GM21619 (cell line): ENCODE results near the gene SMIM43.
"Not testable (repeated sequence)": the region's sequence is repeated elsewhere in the genome, so short reads cannot be mapped to it uniquely, and the experiment has no call there.

Experiments
- ATAC-seq: cut with Tn5 transposase; IDR thresholded peaks from one replicate; pipeline ENCODE4 v1.9.1; 2021; ENCODE audit not compliant: unreplicated experiment

The SMIM43 gene

DNA sequence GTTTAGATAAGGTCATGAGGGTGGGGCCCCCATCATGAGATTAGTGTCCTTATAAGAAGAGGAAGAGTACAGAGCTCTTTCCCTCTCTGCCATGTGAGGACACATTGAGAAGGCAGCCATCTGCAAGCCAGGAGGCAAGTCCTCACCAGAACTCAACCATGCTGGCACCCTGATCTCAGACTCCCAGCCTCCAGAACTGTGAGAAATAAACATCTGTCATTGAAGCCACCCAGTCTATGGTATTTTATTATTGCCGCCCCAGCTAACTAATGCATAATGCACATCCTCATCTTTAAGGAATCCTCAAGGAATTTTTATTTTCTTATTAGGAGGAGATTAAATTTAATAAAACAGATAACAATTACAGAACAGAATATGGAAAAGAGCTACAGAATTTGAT, 19.4 kb upstream of the SMIM43 start:
- ATAC-seq, result no peak

DNA sequence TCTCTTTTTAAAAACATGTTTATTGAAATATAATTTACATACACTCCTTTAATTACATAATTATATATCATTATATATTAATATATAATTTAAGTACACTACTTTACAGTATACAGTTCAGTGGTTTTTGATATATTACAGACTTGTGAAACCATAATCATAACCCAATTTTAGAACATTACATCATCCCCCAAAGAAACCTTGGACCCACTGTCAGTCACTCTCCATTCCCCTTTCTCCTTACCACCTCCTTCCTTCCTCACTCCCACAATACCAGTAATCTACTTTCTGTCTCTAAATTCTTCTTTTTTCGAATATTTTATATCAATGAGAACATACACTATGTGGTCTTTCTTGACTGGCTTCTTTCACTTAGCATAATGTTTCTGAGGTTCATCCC, 18.2 kb upstream of the SMIM43 start:
- ATAC-seq, result no peak

DNA sequence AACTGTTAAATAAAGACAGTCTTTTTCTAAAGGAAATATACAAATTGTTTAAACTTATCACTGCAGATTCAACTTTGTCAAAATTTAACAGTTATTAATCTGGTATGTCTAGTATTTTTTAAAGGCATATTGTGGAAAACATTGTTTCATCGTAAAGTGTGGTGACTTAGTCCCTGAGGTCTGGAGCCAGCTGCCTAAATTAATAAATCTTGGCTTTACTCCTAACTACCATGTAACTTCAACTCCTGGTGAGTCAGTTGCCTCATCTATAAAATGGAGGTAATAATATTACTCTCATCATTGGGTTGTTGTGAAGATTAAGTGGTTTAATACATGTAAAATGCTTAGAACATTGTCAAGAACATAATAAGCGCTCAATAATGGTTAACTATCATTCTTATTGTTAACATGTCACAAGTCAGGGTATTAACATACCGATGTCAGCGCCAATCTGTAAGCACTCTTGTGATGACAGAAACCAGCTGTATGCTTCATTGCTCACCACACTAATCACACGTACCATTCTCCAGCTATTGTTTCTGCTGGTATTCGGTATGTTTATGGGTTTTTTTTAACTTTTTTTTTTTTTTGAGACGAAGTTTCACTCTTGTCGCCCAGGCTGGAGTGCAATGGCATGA, 14.1 kb upstream of the SMIM43 start:
- ATAC-seq, result no peak

DNA sequence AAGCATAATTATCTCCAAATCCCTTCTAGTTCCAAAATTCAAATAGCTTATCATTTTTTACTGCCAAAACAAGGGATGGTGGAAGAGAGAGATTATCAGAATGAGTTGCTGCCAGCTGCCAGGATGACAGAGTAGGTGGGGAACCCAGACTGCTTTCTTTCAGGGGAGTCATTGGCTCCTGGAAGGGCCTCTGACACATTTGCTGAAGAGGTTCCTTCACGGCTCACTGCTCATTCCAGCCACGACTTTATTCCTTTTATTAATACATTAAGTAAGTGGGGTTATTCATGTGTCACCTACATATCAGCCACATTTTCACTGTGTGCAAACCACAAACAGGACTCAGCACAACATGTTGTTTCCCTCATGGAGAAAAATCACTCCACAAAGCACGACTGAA, 12.7 kb upstream of the SMIM43 start:
- ATAC-seq, result peak; percentile 57

DNA sequence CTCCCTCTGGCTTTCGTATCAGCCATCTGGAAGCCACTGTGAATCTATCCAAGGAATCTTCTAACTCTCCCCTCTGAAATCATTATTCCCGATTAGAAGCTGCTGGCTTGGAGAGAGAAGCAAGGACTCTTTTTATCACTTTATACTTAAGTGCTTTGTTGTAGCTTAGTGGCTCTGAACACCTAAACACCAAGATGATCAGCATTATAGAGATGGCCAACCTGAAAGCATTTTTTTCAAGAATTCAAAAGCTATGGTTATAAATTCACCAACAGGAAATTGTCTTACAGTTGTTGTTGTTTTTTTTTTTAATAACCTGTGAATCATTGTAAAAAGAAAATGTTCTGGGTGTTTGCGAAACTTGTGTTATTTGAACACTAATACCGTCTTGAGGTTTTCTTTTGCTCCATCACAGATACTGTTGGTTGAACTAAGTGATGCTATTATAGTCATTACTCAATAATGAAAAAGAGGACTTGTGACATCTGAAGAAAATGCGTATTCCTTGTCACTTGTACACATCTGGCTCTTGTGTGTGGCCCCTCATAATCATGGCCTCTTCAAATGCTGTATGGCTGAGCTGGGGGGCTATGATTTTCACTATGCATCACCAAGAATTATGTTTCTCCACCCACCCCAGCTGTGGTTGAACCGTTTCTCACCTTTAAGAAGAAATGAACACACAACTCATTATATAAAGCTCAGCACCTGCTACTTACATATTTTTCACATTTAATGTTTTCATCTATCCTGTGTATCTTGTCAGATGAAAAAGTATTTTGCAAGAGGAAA, 11.8 kb upstream of the SMIM43 start:
- ATAC-seq, result no peak

DNA sequence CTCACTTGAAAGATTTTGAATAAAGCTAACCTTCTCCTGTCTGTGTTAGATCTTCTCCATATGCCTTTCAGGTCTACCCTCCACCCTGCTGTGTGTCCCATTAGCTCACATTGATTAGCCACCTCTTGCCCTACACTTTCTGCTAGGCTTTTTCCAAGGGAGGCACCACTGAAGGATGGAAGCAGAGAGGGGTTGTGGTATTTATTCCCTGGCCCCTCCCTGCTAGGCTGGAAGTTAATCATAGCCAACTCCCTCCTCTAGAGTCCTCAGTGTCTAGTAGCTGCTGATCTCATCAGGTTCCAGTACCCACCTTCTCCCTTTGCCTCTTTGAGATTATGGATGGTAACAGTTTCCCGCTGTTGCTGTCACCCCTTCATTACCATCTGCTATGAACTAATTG, 8.9 kb upstream of the SMIM43 start:
- ATAC-seq, result no peak

DNA sequence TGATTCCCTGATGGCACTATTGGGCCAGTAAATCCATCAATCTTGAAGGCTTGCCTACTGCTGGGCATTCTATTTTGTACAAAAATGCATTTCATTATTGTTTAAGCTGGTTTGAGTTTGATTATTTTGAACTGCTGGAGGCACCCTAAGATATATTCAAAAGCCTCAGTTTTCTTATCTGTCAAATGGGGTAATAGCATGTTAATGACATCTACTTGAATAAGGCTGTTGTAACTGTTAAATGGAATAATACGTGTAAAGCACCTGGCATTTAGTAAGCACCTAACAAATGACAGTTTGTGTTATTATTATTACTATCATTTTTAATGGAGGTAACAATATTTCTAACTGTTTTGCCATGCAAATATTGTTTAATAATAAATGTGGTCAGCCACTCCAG, 6.9 kb upstream of the SMIM43 start:
- ATAC-seq, result no peak

DNA sequence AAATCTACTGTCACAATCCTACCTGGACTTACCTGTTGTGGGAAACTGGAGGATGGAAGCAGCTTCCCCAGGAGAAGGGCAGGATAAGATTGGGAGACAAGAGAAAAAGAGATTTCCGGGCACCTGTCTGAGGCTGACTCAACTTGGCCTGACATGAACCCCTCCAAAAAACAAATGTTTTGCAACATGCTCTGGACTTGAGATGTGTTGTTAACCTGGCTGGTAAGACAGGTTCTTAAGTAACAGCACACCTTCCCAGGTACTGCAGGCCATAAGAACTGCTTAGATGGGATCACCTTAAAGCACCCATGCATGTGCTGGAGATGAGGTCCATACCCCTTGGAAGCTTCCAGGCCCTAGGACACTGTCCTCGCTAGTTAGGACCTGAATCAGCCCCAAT, 4.4 kb upstream of the SMIM43 start:
- no peak for ATAC-seq

DNA sequence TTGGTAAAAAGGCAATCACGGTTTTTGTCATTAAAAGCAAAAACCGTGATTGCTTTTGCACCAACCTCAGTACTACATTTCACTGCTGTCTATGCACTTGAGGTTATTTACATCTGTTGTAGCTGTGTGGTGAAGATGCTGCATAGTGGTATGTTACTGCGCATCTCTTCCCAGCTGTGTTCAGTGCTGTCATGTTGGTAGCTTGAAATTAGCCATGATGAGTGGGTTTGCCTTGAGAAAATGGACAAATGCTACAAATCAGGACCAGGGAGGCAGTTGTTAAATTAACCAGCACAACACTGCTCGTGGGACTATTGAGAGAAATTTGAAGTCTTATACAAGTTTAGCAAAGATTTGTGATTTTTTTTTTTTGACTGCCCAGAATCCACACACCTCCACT, 2.2 kb upstream of the SMIM43 start:
- ATAC-seq, result no peak

DNA sequence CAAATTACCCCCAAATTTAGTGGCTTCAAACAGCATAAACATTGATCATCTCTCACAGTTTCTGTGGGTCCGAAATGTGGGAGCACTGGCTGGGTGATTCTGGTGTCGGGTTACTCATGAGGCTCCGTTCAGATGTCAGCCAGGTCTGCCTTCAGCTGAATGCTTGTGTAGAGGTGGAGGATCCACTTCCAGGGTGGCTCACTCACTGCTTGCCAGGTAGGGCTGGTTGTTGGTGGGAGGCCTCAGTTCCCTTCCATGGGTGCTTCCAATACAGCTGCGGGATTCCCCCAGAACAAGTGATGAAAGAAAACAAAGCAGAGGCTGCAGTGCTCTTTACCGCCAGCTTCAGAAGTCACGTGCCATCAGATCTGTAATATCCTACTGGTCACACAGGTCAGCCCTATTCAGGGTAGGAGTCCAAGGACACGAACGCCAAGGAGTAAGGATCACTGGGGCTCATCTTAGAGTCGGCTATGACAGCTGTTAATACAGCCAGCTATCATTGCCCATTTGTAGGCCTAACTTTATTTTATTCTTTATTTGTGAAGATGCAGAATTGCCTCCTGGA, 1.1 kb upstream of the SMIM43 start:
- no peak for ATAC-seq

DNA sequence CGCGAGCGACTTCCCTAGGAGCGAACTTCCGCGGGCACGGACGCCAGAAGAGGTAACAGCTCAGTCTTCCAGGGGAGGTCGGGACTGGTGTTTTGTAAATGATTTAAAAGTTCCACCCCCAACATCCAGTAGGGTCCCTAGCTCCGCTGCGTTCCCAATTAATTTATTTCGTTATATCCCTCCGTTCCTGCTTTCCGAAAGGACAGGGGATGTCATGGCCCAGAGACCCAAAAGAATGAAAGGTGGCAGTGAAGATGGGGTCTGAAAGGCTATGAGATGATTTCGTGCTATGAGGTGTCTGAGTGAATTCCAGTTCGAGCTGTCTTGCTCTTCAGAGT, 373 bp upstream of the SMIM43 start:
- no peak for ATAC-seq

DNA sequence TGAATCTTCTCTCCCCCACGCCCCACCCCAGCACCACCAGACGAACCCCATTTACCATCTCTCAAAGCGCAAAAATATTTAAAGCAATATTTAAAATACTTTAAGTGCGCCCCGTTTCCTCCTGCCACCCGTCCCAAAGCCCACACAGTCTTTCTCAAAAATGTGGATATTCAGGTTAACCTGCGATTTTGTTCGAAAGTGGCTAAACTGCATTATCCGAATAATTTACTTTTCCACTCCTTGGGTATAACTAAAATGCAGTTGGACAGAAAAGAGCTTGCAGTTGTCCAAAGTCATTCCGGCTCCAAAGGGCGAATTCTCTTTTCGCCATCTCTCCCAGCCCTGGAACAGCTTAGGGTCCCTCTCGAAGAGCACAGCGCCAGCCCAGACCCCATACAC, 662 bp downstream of the SMIM43 start:
- ATAC-seq, result no peak

DNA sequence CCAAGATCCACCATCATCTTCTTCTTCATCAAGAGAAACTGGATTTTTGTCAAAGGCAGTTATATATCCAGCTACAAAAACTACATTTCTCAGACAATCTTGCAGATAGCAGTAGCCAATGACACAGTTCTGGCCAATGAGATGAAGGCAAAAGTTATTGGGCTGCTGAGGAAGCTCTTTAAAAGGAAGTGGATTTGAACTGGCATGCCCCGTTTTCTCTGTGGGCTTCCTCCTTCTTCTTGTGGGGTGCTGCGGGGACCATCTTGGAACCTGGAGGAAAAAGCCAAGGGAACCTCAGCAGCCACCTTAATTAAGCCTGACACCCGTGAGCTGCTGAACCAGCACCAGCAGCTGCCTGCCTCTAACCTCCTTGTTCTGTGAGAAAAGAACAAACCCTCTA, 4.8 kb downstream of the SMIM43 start:
- ATAC-seq, result no peak

DNA sequence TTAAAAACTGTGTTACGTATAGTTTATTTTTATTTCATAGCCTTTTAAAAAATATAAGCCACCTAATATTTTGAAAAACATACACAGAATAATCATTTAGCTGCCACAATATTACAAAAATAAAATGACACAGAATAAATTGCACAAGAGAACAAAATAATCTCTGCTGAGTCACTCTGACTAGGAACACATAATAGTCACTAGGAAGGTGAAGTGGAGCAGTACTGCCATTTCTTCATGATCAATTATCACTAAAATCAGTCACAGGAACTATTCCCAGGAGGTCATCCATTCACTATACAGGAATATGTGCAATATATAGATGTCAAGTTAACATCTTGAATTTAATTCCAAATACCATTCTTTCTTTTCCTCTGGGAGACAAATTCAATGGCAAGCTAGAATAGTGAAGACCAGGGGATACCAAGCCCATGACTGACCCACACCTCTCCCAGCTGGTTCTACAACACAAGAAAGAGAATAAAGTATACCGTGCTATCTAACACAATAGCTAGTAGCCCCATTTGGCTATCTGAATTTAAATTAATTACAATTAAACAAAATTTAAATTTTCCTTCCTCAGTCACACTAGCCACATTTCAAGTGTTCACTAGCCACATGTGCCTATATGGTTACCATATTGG, 5.9 kb downstream of the SMIM43 start:
- no peak for ATAC-seq

DNA sequence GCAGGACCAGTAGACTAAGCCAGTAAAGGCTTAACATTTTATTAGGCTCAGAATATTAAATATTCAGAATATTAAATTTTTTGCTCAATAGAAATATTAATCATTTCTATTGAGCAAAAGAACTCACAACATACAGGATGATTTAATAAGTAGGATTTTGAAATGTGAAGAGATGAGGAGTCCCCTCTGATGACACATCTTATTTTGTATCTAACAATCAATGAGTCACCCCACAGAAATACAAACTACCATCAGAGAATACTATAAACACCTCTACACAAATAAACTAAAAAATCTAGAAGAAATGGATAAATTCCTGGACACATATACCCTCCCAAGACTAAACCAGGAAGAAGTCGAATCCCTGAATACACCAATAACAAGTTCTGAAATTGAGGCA, 12.8 kb downstream of the SMIM43 start:
- ATAC-seq, result not testable (repeated sequence)

DNA sequence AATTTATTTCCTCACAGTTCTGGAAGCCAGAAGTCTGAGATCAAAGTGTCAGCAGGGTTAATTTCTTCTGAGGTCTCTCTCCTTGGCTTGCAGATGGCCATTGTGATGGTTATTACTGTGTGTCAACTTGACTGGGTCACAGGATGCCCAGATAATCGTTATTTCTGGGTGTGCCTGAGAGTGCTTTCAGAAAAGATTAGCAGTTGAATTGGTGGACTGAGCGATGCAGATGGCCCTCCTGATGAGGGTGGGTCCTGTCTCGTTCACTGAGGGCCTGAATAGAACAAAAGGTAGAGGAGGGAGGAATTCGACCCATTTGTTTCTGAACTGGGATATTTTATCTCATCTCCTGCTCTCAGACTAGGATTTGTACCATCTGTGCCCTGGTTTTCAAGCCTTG, 15.7 kb downstream of the SMIM43 start:
- ATAC-seq, result no peak

DNA sequence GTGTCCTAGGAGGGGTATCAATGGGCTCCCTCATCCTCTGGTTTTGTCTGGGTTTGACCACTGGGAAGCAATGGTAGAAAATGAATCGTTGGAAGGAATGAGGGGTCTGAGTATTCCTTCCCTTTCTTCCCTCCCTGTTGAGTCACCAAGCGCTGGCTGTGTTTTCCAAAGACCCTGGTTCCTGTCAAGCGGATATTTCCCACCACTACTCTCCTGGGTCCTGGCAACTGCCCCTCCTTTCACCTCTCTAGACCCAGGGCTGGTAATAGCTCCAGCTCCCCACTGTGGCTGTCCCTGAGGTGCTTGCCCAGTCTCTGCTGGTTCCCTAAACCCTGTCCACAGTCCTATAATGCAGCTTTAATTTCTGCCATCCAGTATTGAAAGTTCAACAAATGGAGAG, 22.2 kb downstream of the SMIM43 start:
- no peak for ATAC-seq

DNA sequence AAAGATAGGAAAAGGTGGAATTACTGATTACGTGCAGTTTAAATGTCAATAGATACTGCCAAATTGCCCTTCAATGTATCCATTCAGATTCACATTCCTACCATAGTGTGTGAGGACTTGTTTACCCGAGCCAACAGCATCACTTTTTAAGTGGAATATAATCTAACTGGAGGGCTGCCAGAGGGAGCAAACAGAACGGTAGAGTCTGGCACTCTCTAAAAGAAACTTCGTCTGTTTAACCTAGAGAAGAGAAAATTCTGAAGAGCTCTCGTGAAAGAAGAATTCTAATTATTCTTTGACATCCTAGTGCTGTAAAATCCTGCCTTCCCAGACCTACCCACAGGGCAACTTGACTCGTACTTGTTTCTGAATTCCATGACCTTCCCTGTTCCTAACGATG, 23.2 kb downstream of the SMIM43 start:
- ATAC-seq, result no peak

DNA sequence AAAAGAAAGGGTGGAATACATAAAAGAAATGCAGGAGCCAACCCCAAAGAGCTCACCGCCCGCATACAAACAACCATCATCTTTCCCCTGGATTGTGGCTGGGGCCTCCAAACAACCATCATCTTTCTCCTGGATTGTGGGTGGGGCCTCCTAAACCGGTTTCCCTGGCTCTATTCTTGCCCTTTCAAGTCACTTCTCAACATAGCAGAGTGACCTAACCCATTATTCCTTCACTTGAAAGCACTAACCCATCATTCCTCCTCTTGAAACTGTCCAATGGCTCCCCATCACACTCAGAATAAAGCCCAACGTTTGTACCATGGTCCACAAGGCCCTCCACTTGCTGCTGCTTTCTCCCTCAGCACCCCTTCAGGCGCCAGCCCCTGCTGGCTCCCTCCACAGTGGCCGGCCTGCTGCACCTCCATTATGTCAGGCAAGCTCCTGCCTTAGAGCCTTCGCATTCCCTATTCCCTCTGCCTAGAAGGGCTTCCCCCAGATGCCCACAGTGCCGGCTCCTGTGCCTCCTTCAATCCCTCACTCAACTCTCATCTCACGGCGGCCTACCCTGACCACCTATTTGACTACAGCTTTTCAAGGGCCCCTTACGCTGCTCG, 24.1 kb downstream of the SMIM43 start:
- no peak for ATAC-seq

DNA sequence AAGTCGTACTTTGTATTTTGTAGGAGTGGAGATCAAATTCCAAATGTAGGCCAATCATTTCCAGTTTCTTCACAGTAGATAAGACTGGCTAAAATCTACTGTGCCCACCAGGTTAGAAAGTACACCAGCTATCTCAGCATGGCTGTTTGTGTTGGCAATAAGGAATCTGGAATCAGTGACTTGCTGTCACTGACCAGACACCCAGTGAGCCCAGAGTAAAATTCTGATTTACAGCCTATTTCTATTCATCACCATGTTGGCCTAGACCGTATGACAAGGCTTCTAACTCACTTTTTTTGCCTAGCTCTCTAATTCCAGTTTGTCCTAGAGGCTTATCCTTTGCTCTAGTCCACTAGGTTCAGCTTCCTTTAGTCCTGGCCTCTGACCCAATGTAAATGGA, 25.4 kb downstream of the SMIM43 start:
- ATAC-seq, result no peak

DNA sequence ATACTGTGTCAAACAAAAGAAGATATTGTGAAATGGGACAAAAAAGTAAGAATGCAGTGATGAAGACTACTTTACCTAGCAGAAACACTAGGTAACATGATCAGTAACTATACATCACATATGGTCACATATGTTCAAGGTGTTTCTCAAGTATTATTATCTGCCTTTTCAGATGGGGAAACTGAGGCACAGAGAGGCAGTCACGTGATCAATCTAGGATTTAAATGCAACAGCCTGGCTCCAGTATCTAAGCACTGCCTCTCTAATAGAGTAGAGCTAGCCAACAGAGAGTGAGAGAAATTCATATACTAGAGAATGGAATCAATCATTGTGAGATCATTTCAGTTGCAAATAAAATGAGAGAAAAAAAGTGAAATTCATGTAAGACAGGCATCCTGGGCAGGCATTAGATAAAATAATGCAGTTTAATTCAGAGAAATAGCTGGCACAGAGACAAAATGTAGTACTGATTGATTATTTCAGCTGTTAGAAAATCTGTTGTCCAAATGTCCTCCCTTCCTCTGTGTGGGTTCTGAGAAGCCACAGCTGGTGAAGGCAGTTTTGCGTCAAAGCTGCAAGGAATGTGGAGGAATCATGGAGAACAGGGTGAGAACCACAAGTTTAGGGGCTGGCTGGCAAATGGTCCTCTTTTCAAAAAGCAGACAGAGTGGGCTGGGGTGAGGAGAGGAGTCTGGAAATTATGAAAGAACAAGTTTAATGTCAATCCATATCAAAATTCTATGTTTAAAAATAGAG, 26.0 kb downstream of the SMIM43 start:
- no peak for ATAC-seq
